Activated gamma-delta T cell treated with anti-CD3 and anti-CD28 coated beads, Interleukin-2, amount 50 U/mL, for 16 hours (primary cell): Measurements from ENCODE around the gene CD7.
A peak's percentile ranks its signal among the peaks of the same experiment; 100 is the strongest.
"Not testable (repeated sequence)": the region's sequence is repeated elsewhere in the genome, so short reads cannot be mapped to it uniquely, and the experiment has no call there.

Experiments used
- DNase-seq: peaks from one replicate; pipeline ENCODE4 v3.0.0-alpha.2; 2020; ENCODE audit warnings: low read depth

Gene CD7

DNA sequence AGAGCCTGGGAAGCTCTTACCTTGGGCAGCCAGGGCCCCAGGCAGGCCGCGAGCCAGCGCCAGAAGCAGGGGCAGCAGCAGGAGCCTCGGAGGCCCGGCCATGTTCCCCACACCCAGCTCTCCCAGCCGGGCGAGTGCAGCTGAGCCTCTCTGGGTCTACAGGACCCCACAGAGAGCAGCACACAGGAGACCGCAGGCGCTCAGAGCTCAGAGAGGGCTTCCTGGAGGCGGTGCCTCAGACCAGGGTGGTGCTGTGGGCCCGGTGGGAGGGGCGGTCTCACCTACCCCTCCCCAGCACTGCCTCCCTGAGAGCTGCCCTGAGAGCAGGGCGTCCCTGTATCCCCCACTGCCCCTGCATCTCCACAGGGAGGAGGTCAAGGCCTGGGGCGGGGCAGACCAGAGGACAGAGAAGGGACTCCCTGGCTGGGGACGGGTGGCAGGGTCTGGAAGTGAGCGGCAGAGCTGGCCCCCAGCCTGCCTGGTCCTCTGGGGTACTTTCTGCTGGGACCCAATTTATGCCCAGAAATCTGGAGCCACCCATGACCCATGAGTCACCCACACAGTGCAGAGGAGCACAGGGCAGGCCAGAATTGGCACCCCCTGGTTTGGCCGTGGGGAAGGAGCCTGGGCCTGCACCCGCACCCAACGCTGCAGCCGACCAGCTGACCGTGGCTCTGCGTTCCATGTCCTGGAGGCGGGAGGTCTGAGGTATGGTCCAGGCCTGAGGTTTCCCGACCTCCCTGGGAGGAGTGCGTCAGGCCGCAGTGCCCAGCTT is at the start of gene CD7:
CD7 (minus strand) TSS at position 215 of the 775 bp plus-strand sequence; CDS start at position 102, 113 bp downstream.
- DNase-seq: peak; percentile 58

- DNase-seq: no peak
Measured at GRCh38 chr17:82366749-82367148, 49.3 kb upstream of the CD7 start.

- DNase-seq: no peak
Measured at GRCh38 chr17:82365606-82366295, 48.3 kb upstream of the CD7 start.

DNA sequence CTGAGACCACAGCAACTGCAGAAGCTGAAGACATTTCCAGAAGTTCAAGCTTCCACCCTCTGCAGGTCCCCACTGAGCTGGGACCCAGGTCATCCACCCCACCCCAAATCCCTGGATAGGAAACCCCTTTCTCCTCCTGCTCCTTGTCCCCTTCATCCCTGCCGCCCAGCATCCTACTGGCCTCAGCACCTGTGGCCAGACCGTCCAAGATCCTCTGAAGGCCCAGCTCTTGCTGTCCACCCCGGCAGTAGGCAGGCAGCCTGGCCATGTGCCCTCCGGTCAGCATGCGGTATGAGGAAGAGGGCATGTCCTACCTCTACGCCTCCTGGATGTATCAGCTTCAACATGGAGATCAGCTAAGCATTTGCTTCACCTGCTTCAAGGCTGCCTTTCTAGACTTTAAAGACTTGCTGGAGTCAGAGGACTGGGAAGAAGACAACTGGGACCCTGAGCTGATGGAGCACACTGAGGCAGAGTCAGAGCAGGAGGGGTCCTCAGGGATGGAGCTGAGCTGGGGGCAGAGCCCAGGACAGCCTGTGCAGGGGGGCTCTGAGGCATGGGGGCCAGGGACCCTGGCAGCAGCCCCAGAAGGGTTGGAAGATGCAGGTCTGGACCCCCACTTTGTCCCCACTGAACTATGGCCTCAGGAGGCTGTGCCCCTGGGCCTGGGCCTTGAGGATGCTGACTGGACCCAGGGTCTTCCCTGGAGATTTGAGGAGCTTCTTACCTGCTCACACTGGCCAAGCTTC is 44.7 kb upstream of the CD7 start:
- DNase-seq: no peak

GRCh38 chr17:82359451-82360074 is 42.2 kb upstream of the CD7 start:
- not testable (repeated sequence) for DNase-seq

GRCh38 chr17:82358465-82359350 is 41.3 kb upstream of the CD7 start, which contains the start of gene TEX19:
TEX19 (plus strand) TSS chr17:82359247; CDS start chr17:82362151, 2,904 bp downstream.
- no peak for DNase-seq

DNA sequence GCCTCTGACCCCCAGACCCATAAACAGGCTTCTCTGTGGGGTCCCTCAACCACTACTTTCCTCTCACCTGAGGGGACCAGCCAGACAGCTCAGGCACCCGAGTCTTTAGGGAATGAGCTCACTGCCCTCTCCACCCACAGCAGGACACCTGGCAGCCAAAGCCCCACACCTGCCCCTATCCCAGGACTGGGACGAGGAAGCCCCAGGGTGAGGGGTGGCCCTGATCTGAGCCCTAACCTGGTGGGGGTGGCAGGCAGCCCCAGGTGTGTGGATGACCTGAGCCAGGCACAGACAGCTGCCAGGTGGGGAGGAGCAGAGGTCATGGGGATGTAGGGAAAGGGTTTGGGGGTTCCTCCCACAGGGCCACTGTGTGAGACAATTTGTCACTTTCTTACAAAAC is 40.0 kb upstream of the CD7 start:
- DNase-seq: no peak

- DNase-seq: no peak
Measured at GRCh38 chr17:82356845-82357355, 39.5 kb upstream of the CD7 start.

DNA sequence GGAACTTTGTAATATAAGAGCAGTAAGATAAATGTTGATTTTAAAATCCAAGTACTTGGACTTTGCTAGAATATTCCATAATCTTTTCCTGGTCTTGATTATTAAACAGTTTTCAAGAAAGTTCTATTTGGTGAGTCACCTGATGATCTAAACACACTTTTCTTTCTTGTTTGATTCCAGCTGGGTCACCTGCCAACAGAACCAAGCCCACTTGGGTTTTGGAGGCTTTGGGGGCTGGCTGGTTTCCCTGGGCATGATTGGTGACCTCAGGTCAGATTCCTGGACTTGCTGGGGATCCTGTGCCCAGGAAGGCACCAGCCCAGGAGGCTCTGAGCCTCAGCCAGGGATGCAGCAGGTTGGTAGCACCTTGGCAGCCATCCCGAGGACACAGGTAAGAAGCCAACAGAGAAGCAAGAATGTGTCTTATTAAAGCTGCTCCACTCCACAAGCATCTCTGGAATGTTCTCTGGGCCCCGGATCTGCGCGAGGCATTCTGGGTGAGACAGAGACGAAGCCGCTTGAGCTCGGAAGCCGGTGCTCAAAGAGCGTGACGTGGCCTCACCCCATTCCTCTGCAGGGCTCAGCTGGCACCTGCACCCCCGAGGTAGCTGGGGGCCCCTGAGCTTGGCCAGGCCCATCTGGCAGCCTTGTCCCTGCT is 38.5 kb upstream of the CD7 start:
- no peak for DNase-seq

- no peak for DNase-seq
Measured at GRCh38 chr17:82354804-82355308, 37.4 kb upstream of the CD7 start.

DNA sequence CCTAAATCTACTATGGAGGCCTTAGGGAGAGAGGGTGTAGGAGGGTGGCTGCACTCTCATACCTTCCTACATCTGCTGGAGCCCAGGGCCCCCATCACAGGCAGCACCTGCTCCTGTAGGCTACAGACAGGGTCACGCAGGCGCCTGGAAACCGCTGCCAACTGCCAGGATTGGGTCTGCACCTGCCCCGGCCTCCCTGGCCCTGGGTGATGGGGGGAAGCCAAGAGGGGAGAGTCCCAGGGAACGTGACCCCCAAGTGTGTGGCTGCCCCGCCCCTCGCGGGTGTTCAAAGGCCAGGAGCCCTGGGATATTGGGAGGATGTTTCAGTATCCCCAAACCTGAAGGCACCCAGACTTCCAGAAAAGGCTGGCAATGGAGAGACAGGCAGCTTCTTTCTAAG is 36.1 kb upstream of the CD7 start:
- no peak for DNase-seq

- peak; percentile 71 for DNase-seq
Measured at GRCh38 chr17:82351713-82352488, 34.5 kb upstream of the CD7 start.

GRCh38 chr17:82351254-82351712 is 33.9 kb upstream of the CD7 start:
- no peak for DNase-seq

- no peak for DNase-seq
Measured at GRCh38 chr17:82350182-82351030, 33.0 kb upstream of the CD7 start.

DNA sequence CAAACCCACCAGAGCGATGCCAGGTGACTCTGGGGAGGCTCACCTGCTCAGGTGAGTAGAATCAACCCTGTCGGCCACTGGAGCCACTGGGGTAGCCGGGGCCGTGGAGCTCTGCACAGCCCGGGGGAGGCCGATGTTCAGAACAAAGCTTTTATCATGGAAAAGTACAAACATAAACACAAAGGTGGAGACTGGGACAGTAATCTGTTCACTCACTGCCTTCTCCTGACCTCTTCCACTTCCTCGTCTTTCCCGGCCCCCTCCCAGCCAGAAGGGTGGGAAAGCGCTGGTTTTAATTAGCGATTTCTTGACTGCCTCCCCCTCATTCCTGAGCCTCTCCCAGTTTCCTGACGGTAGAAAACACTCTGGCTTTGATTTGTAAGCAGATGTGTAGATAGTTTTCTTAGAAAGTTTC is 31.9 kb upstream of the CD7 start:
- DNase-seq: no peak

- no peak for DNase-seq
Measured at GRCh38 chr17:82348866-82349265, 31.5 kb upstream of the CD7 start.

DNA sequence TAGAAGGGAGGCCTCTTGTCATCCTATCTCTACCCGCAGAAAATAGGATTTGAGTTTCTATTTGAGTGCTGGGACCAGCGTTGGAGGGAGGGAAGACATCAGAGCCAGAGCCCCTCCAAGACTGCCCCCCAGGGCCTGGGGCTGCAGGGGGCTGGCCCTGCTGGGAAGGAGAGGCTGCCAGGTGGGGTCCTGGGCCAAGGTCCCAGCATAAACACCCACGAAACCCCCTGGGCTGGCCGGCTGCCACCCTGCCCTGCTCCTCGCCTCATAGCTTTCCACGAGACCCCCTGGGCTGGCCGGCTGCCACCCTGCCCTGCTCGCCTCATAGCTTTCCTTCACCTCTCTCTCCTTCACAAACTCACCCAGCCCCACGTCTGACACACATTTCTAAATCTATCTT is 31.0 kb upstream of the CD7 start:
- no peak for DNase-seq

GRCh38 chr17:82347994-82348393 is 30.6 kb upstream of the CD7 start:
- not testable (repeated sequence) for DNase-seq
